Measurements from ENCODE around the gene CFAP298. TPM values are rescaled to one million over a fixed set of nuclear protein-coding genes. Genes with fewer than 3 reads are reported as not detected.

The CFAP298 gene
- total and polyA plus RNA-seq, 2 donors (not counting 3 experiments of a cell fraction or from before 2014, with no cell fraction given): 17.6 to 44.1 TPM

DNA sequence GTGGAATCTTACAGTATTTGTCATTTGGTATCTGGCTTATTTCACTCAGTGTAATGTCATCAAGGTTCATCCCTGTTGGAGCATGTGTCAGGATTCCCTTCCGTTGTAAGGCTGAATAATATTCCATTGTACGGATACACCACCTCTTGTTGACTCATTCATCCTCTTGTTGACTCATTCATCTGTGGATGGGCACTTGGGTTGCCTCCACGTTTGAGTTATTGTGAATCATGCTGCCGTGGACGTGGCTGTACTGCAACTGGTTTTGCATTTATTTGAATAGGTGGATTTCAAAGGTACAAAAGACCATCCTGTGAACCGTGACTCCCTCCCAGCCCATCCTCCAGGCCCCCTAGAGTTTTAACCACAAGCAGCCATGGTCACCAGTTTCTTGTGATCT is 15.0 kb downstream of the CFAP298 start:
- H3K9me1 ChIP-seq (replicated peaks; ENCODE audit: control insufficient read depth, extremely low read depth, insufficient read depth, low read length): no peaks in the 10 kb centered on the region
- BruUV-seq (replicated peaks): no TSS peak
- H3K4me2 ChIP-seq (ENCODE audit: insufficient read depth, low read length): no peak overlapping the region
- no peaks in the 10 kb centered on the region for H3K27me3 ChIP-seq (ENCODE audit: control insufficient read depth in 2 of 2, insufficient read depth in 2 of 2, low read length in 2 of 2)
- FAIRE-seq (peak; percentile 98), DNase-seq (ENCODE audit: low read depth, low spot score) (peak; percentile 85)
- no peaks in the 10 kb centered on the region for H3K9me3 ChIP-seq (replicated peaks; ENCODE audit: control insufficient read depth, insufficient read depth, low read length)
- H3K27ac ChIP-seq (ENCODE audit: insufficient read depth, low read depth, low read length): peak overlapping the region; percentile 68
- H3K9ac ChIP-seq (replicated peaks; ENCODE audit: extremely low read depth, insufficient read depth, low read length): no peak overlapping the region
- H2AFZ ChIP-seq (ENCODE audit: low read depth, low read length): no peak overlapping the region
- peaks cover 0 to 10% of the 10 kb centered on the region in 2 experiments for H3K36me3 ChIP-seq (ENCODE audit: control insufficient read depth in 2 of 2, extremely low read depth in 1 of 2, insufficient read depth in 2 of 2, low read length in 2 of 2)
- H3K4me1 ChIP-seq (ENCODE audit: control insufficient read depth, extremely low read depth, insufficient read depth, low read length): peaks cover 9% of the 10 kb centered on the region
- CTCF ChIA-PET: interaction anchor here (1.6 to 9.7 kb wide), 2 partner anchors 182 to 191 kb away, joined by 3 to 286 read pairs; partner anchors contain the start of gene EVA1C
- POLR2A ChIA-PET: no interaction called here
- H3K4me3 ChIP-seq (replicated peaks in 1 of 3; ENCODE audit: insufficient read depth in 1 of 3, low read depth in 1 of 3, low read length in 3 of 3): no peak overlapping the region
- dilution Hi-C loops (cut with MboI; ENCODE audit: extremely low pct_ligation_motif_present, low sequenced_read_pairs) (no loop called here), intact Hi-C loops (cut with micrococcal nuclease) (no loop called here)
- H4K20me1 ChIP-seq (replicated peaks; ENCODE audit: control insufficient read depth, extremely low read depth, insufficient read depth, low read length): no peaks in the 10 kb centered on the region
- no peaks in the 10 kb centered on the region for H3K79me2 ChIP-seq (ENCODE audit: control insufficient read depth, insufficient read depth, low read length)
- TF ChIP-seq GATA2 (IDR thresholded peaks at IDR 0.05; ENCODE audit: insufficient read depth, insufficient read length, low read depth, low read length): peak; percentile 41
- TF ChIP-seq JUN (IDR thresholded peaks at IDR 0.05; ENCODE audit: borderline replicate concordance, insufficient read depth, insufficient read length, low read depth): peak; percentile 97
- TF ChIP-seq, protein P1, sequence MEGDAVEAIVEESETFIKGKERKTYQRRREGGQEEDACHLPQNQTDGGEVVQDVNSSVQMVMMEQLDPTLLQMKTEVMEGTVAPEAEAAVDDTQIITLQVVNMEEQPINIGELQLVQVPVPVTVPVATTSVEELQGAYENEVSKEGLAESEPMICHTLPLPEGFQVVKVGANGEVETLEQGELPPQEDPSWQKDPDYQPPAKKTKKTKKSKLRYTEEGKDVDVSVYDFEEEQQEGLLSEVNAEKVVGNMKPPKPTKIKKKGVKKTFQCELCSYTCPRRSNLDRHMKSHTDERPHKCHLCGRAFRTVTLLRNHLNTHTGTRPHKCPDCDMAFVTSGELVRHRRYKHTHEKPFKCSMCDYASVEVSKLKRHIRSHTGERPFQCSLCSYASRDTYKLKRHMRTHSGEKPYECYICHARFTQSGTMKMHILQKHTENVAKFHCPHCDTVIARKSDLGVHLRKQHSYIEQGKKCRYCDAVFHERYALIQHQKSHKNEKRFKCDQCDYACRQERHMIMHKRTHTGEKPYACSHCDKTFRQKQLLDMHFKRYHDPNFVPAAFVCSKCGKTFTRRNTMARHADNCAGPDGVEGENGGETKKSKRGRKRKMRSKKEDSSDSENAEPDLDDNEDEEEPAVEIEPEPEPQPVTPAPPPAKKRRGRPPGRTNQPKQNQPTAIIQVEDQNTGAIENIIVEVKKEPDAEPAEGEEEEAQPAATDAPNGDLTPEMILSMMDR (IDR thresholded peaks at IDR 0.05; ENCODE audit: extremely low read depth in 1 of 2, insufficient read depth in 1 of 2, low read depth in 1 of 2, low read length in 2 of 2): no peak
- peak; percentile 85 for TF ChIP-seq POLR2AphosphoS5 (IDR thresholded peaks at IDR 0.05; ENCODE audit: insufficient read depth, low read depth, low read length)
- TF ChIP-seq FOS (IDR thresholded peaks at IDR 0.05; ENCODE audit: borderline replicate concordance, insufficient read depth, low read length): peak; percentile 99
- TF ChIP-seq EZH2 (IDR thresholded peaks at IDR 0.05; ENCODE audit: borderline replicate concordance, low read depth, low read length, severe bottlenecking): no peak

Data from endothelial cell of umbilical vein (primary cell).